Astrocyte of the spinal cord (primary cell): Measurements from ENCODE around the gene ODAD3.

Source experiments
- DNase-seq: peaks from one replicate; pipeline ENCODE4 v3.0.0; 2011; ENCODE audit warnings: low read depth, low spot score
- H3K4me3 ChIP-seq: 2 replicates; pipeline ENCODE4 v1.5.1; 2011; ENCODE audit warnings: low read depth, mild to moderate bottlenecking, low read length, moderate library complexity
- in situ Hi-C: cut with HindIII; loops from 2 replicates; pipeline ENCODE4 v1.10.0; 2017; ENCODE audit warnings: low sequenced_read_pairs
- TF ChIP-seq, protein P1 (sequence below): IDR thresholded peaks from 2 replicates; pipeline ENCODE4 v1.5.1; 2012; ENCODE audit warnings: low read depth, mild to moderate bottlenecking, low read length, inconsistent platforms

The ODAD3 gene

DNA sequence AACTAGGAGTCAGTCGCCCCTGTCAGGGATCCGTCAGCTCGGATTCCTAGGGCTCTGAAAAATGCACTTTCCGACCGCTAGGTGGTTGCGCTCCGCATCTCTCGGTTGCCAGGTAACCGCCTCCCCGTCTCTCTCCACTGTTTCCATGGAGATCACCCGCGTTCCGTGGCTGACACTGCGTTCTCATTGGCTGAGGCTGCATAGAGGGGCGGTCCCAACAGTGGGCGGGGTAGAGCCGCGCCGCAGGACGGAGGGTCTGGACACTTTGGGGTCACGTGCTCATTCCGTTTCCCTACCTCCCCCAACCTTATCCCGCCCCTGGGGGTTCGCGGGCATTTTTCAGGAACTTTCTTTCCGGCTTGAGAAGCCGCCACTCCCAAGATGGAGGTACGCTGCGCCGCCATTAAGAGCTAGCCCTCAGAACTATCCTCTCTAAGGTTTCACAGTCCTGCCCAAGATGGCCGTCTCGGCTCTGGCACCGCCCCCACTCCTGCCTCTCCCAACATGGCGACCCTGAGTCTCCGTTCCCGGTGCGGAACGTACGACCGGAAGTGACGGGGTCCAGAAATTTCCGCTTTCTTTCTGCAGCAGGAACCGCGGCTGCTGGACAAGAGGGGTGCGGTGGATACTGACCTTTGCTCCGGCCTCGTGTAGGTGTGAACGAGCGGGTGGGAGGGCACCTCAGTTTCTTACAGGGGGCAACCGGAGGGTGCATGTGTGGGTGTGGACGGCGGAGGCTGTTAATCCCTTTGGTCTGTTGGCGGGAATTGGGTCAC is at the start of gene ODAD3, which contains the start of gene PRKCSH:
Gene ODAD3 (minus strand): TSS at position 65 of the 776 bp plus-strand sequence. CDS start 105 bp downstream, outside the sequence.
Gene PRKCSH (plus strand): TSS at position 579 of the 776 bp plus-strand sequence. CDS start 483 bp downstream, outside the sequence.
- TF ChIP-seq, protein P1, sequence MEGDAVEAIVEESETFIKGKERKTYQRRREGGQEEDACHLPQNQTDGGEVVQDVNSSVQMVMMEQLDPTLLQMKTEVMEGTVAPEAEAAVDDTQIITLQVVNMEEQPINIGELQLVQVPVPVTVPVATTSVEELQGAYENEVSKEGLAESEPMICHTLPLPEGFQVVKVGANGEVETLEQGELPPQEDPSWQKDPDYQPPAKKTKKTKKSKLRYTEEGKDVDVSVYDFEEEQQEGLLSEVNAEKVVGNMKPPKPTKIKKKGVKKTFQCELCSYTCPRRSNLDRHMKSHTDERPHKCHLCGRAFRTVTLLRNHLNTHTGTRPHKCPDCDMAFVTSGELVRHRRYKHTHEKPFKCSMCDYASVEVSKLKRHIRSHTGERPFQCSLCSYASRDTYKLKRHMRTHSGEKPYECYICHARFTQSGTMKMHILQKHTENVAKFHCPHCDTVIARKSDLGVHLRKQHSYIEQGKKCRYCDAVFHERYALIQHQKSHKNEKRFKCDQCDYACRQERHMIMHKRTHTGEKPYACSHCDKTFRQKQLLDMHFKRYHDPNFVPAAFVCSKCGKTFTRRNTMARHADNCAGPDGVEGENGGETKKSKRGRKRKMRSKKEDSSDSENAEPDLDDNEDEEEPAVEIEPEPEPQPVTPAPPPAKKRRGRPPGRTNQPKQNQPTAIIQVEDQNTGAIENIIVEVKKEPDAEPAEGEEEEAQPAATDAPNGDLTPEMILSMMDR = peak; percentile 81
- peak within 1 kb of the TSS; percentile 68 for H3K4me3 ChIP-seq
- in situ Hi-C loops = no loop called here
- DNase-seq = peak; percentile 100

DNA sequence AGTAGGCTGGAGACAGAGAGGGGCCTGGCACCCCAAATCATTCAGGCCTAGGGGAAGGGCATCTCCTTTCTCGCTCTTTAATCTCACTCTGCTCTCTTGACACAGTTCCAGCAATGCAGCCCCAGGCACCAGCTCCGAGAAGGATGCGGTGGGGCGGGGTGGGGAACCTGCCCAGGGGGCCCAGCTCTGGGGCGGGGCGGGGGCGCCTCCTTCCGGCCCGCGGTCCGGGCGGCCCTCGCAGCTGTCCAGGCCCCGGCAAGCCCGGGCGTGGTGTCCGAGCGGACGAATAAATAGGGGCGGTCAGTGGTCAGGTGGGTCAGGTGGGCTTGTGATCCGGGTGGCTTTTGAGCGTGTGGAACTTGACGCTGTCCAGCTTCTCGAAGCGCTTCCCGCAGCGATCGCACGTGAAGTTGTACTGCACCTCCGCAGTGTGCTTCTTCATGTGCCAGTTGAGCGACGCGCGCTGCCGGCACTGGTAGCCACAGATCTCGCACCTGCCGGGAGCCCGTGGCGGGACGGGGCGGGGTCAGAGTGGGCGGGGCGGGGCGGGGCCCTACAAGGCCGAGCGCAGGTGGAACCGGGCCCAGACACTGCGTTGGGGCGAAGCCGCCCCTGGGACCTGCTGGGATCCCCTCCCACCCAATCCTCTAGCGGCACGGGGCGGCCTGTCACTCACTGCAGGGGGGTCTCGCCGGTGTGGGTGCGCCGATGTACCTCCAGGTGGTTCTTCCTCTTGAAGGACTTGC is 48.6 kb upstream of the ODAD3 start:
- in situ Hi-C loops = no loop called here
- no peak overlapping the region for H3K4me3 ChIP-seq
- TF ChIP-seq, protein P1 = no peak
- no peak for DNase-seq

DNA sequence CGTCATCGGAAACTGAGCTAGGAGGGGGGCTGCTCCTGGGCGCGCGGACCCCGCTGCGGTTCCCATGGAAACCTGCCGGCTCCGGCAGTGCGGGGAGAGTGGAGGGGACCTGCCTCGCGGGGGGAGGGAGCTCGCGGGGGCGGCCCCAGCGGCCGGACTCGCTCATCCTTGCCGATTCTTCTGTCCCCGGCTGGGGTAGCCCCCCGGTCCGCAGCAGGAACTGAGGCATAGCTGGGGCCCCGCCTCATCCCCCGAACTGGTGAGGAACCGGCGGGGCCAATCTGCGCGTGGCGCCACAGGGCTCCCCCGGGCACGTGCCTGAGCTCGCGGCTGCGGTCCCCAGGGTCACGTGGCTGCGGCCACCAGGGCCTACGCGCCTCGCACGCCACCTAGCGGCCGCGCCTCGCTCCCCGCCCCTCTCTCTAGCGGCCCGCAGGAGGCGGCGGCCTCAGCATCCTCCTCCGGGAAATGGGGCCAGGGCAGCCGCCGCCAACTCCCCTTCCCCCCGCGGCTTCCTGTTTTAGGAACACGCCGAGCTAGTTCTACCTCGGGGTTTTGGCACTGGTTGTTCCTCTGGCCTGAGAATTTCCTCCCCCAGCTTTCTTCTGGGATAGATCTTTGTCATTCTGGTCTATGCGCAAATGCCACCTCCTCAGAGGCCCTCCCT is 47.6 kb upstream of the ODAD3 start:
- DNase-seq = peak; percentile 64
- in situ Hi-C loops = no loop called here
- TF ChIP-seq, protein P1 = peak; percentile 65
- peak overlapping the region; percentile 26 for H3K4me3 ChIP-seq

DNA sequence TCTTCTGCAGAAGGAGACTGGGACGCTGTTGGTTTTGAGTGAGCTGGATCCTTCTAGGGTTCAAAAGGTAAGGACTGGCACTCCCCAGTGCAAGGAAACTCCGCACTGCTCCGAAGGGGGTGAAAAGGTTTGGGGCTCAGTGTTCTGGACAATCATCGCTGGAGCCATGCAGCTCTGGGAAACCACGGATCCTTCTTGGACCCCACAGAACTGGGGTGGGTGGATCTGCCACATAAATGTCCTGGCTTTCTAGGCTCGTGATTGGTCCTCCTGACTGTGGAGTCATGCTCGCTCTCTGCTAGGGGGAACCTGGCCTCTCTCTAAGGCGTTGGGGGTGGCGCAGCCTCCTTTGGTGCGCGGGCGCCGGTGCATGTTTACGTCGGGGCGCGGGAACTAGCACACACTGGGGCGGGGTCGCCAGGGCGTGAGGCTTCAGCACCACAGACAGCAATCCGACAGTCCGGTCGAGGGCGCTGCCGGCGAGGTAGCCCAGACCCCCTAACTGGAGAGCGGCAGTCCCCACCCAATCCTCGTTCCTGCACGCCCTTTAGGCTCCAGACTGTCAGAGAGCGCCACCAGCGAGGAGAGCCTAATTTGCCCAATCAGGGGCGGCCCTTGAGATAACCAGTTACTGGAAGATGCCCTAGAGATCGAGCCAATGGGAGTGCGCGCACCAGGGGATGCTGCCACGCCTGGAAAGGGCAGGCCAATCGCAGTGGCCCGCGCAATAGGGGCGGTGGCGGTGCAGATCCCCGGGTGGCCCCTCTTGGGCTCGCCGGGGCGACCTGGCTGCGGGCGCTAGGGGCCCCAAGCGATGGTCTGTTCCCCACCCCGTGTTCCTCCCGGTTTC is 46.8 kb upstream of the ODAD3 start:
- peak overlapping the region; percentile 26 for H3K4me3 ChIP-seq
- peak; percentile 71 for DNase-seq
- in situ Hi-C loops = no loop called here
- TF ChIP-seq, protein P1 = no peak

DNA sequence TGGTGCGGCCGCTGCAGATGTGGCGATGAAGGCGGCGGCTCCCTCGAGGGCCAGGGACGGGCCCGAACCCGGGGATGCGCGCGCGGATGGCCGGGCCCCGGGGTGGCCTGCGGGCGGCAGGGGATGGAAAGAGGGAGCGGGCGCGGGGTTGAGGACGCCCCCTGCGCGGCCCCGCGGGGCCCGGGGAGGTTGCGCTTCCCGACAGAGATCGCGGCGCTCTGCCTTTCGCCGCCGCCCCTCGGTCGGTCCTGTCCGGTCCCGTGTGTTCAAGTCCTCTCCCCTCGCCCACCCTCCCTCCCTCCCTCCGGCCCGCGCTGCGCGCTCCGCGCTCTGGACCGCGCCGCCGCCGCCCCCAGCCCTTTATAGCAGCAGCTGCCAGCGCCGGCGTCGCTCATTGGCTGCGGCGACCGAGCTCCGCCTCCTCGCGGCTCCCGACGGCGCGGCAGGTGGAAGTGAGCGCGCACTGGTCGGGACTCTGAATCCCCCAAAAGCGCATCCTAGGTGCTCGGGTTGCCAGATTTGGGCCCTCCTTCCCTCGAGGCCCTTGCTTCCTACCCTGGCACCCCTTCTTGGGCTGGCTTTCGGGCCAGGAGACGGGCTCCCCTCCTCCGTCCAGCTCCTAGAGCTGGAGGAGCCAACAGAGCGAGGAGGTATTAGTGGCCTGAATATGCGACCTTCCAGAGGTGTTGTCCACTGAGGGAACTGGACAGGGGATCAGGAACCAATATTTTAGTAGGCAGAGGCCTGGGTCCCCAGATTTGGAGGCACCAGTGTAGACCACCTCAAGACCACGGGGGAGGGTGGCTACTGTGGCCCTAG is 46.0 kb upstream of the ODAD3 start, which contains the start of gene ELAVL3:
Gene ELAVL3 (minus strand): TSS at position 332 of the 819 bp plus-strand sequence. CDS start 438 bp downstream, outside the sequence.
- TF ChIP-seq, protein P1 = no peak
- DNase-seq = no peak
- H3K4me3 ChIP-seq = no peak within 1 kb of the TSS
- in situ Hi-C loops = no loop called here
